Breast epithelium (tissue), 4 donors: ENCODE data around the gene IRF6. TPM values are rescaled to one million over a fixed set of nuclear protein-coding genes. Genes with fewer than 3 reads are reported as not detected.

Experiments
- DNase-seq, 2 donors: peaks; one replicate each; pipeline ENCODE4 v3.0.0-alpha.2; 2019; ENCODE audit warnings: low spot score in 2 of 2
- H3K27ac ChIP-seq, 2 donors: fragments of 200-600 bp; sonication (generic) in 1 of 2; one replicate each; pipeline ENCODE4 v1.5.1; 2016 to 2019; ENCODE audit warnings: mild to moderate bottlenecking in 1 of 2
- H3K27me3 ChIP-seq, 2 donors: fragments of 200-600 bp; sonication (generic) in 1 of 2; one replicate each; pipeline versions ENCODE4 v1.5.1 to v1.6.0; 2017 to 2019; ENCODE audit warnings: control low read depth in 1 of 2, mild to moderate bottlenecking in 1 of 2
- H3K36me3 ChIP-seq: fragments of 200-600 bp; one replicate; pipeline ENCODE4 v1.5.1; 2019
- H3K4me1 ChIP-seq, 2 donors: fragments of 200-600 bp; sonication (generic); one replicate each; pipeline ENCODE4 v1.5.1; 2016 to 2019; ENCODE audit warnings: control low read depth in 1 of 2
- H3K4me3 ChIP-seq, 3 donors: fragments of 200-600 bp; sonication (generic); 1 replicate in 2 of 3; 2 replicates in 1 of 3; pipeline ENCODE4 v1.5.1; 2016 to 2019; ENCODE audit warnings: mild to moderate bottlenecking in 3 of 3, moderate library complexity in 2 of 3
- H3K9me3 ChIP-seq, 2 donors: fragments of 200-600 bp; sonication (generic) in 1 of 2; one replicate each; pipeline ENCODE4 v1.5.1; 2016 to 2019; ENCODE audit warnings: control low read depth in 1 of 2
- POLR2A ChIP-seq: fragments of 450-650 bp; IDR thresholded peaks from one replicate; pipeline ENCODE4 v1.6.1; 2016; ENCODE audit warnings: antibody characterized with exemption, mild to moderate bottlenecking, moderate library complexity
- POLR2AphosphoS5 ChIP-seq, 3 donors: sonication (generic); formaldehyde crosslinking; IDR thresholded peaks; one replicate each; pipeline ENCODE4 v1.6.1; 2017; ENCODE audit warnings: antibody characterized with exemption in 3 of 3
- intact Hi-C: fragments of 100-400 bp; cut with DNase I; formaldehyde crosslinking; loops from one replicate; pipeline ENCODE4 v1.15.1; 2023; ENCODE audit warnings: low total_unique reads
- total RNA-seq, 3 donors: library from RNA; depleted of rRNA; stranded (reverse); fragments of >200 nt; gene quantifications; one replicate each; pipeline ENCODE4 v1.1.0, GENCODE V29; 2016
- TF ChIP-seq, protein P1 (sequence below), 3 donors: fragments of 450-650 bp; IDR thresholded peaks; one replicate each; pipeline ENCODE4 v1.5.1; 2016 to 2017; ENCODE audit warnings: antibody characterized with exemption in 3 of 3, mild to moderate bottlenecking in 3 of 3, moderate library complexity in 3 of 3

IRF6 gene
- total RNA-seq, 3 donors from 2014 or later, result 1.9 to 81.8 (median 42.9) TPM

DNA sequence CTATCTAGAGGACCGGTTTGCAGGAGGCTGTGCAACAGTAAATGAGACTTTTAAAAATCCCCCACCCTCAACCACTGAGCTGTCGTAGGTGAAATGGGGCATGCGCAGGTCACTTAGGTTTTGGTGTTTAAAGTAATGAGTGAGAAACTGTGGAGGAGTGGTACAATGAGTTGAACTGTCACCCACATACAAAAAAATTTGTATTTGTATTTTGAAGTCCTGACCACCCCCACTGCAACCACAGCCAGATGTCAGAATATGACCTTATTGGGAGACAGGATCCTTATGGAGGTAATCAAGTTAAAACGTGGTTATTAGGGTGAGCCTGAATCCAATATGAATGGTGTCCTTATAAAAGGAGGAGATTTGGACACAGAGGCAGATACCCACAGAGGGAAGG lies 1.6 kb upstream of the IRF6 start:
- no peak for DNase-seq
- peak overlapping the region in 1 of 2 donors; percentile 18 for H3K27ac ChIP-seq
- TF ChIP-seq, protein P1, sequence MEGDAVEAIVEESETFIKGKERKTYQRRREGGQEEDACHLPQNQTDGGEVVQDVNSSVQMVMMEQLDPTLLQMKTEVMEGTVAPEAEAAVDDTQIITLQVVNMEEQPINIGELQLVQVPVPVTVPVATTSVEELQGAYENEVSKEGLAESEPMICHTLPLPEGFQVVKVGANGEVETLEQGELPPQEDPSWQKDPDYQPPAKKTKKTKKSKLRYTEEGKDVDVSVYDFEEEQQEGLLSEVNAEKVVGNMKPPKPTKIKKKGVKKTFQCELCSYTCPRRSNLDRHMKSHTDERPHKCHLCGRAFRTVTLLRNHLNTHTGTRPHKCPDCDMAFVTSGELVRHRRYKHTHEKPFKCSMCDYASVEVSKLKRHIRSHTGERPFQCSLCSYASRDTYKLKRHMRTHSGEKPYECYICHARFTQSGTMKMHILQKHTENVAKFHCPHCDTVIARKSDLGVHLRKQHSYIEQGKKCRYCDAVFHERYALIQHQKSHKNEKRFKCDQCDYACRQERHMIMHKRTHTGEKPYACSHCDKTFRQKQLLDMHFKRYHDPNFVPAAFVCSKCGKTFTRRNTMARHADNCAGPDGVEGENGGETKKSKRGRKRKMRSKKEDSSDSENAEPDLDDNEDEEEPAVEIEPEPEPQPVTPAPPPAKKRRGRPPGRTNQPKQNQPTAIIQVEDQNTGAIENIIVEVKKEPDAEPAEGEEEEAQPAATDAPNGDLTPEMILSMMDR (IDR thresholded peaks at IDR 0.05), result no peak
- TF ChIP-seq POLR2A (no peak), POLR2AphosphoS5 (IDR thresholded peaks at IDR 0.05) (no peak)
- H3K4me3 ChIP-seq, result no peak overlapping the region
- no peaks in the 10 kb centered on the region for H3K36me3 ChIP-seq
- no peaks in the 10 kb centered on the region for H3K27me3 ChIP-seq
- H3K4me1 ChIP-seq, result peaks cover 0 to 3% of the 10 kb centered on the region in 2 donors
- no peaks in the 10 kb centered on the region for H3K9me3 ChIP-seq
- intact Hi-C loops, result no loop called here

GRCh38 chr1:209805341-209805781 lies 581 bp downstream of the IRF6 start:
- intact Hi-C loops, result no loop called here
- TF ChIP-seq, protein P1 (IDR thresholded peaks at IDR 0.05), result no peak
- TF ChIP-seq POLR2A (no peak), POLR2AphosphoS5 (IDR thresholded peaks at IDR 0.05) (no peak)
- H3K4me1 ChIP-seq, result peaks cover 0 to 15% of the 10 kb centered on the region in 2 donors
- H3K4me3 ChIP-seq, result peak overlapping the region in 2 of 3 donors; percentile 82
- H3K27me3 ChIP-seq, result no peaks in the 10 kb centered on the region
- H3K9me3 ChIP-seq, result no peaks in the 10 kb centered on the region
- H3K36me3 ChIP-seq, result no peaks in the 10 kb centered on the region
- DNase-seq, result no peak
- H3K27ac ChIP-seq, result peak overlapping the region; percentile 97 to 99

DNA sequence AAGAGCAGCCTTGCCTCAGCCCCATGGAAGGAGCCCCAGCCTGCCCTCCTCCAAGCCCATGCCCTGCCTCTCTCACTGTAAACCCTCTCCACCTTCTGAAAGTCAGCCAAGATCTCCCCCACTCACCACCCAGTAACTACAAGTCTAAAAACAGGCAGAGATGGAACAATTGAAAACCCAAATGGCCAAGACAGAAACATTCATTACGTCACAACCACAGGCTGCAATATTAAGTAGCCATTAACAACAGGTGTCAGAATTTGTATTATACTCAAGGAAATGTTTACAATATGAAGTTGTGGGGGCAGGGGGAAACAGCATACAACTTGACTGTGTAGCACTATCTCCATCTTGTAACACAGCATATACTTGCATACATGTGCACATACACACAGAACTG lies 2.4 kb downstream of the IRF6 start:
- peak overlapping the region in 2 of 3 donors; percentile 82 for H3K4me3 ChIP-seq
- no peaks in the 10 kb centered on the region for H3K36me3 ChIP-seq
- intact Hi-C loops, result no loop called here
- no peak for TF ChIP-seq POLR2A
- TF ChIP-seq, protein P1 (IDR thresholded peaks at IDR 0.05), result no peak
- TF ChIP-seq POLR2AphosphoS5 (IDR thresholded peaks at IDR 0.05), result no peak
- no peaks in the 10 kb centered on the region for H3K27me3 ChIP-seq
- H3K4me1 ChIP-seq, result peaks cover 0 to 15% of the 10 kb centered on the region in 2 donors
- H3K9me3 ChIP-seq, result no peaks in the 10 kb centered on the region
- no peak for DNase-seq
- H3K27ac ChIP-seq, result peak overlapping the region; percentile 81 to 99

- TF ChIP-seq, protein P1 (IDR thresholded peaks at IDR 0.05), result no peak
- TF ChIP-seq POLR2A, result no peak
- TF ChIP-seq POLR2AphosphoS5 (IDR thresholded peaks at IDR 0.05), result no peak
- Histone ChIP-seq H3K9me3 (no peaks in the 10 kb centered on the region), H3K36me3 (no peaks in the 10 kb centered on the region), H3K27ac (peak overlapping the region; percentile 81 to 99), H3K4me1 (peaks cover 0 to 15% of the 10 kb centered on the region in 2 donors), H3K4me3 (peak overlapping the region in 2 of 3 donors; percentile 82), H3K27me3 (no peaks in the 10 kb centered on the region)
- intact Hi-C loops, result no loop called here
- no peak for DNase-seq
These were observed 3.2 kb downstream of the IRF6 start for GRCh38 chr1:209802780-209803152.

GRCh38 chr1:209802117-209802779 lies 3.7 kb downstream of the IRF6 start:
- Histone ChIP-seq H3K4me1 (peaks cover 0 to 15% of the 10 kb centered on the region in 2 donors), H3K4me3 (peak overlapping the region in 2 of 3 donors; percentile 82), H3K9me3 (no peaks in the 10 kb centered on the region), H3K36me3 (no peaks in the 10 kb centered on the region), H3K27ac (peak overlapping the region; percentile 81 to 99), H3K27me3 (no peaks in the 10 kb centered on the region)
- no peak for DNase-seq
- TF ChIP-seq, protein P1 (IDR thresholded peaks at IDR 0.05), result no peak
- TF ChIP-seq POLR2AphosphoS5 (IDR thresholded peaks at IDR 0.05), result no peak
- no peak for TF ChIP-seq POLR2A
- intact Hi-C loops, result no loop called here
